HG03280 (cell line): Measurements from ENCODE around the gene PARVB.

Source experiments
- ATAC-seq: cut with Tn5 transposase; IDR thresholded peaks from one replicate; pipeline ENCODE4 v1.9.1; 2021; ENCODE audit warnings: mild to moderate bottlenecking, moderate library complexity; ENCODE audit not compliant: unreplicated experiment

PARVB gene

GRCh38 chr22:44211256-44211945, 187.3 kb downstream of the PARVB start:
- no peak for ATAC-seq

DNA sequence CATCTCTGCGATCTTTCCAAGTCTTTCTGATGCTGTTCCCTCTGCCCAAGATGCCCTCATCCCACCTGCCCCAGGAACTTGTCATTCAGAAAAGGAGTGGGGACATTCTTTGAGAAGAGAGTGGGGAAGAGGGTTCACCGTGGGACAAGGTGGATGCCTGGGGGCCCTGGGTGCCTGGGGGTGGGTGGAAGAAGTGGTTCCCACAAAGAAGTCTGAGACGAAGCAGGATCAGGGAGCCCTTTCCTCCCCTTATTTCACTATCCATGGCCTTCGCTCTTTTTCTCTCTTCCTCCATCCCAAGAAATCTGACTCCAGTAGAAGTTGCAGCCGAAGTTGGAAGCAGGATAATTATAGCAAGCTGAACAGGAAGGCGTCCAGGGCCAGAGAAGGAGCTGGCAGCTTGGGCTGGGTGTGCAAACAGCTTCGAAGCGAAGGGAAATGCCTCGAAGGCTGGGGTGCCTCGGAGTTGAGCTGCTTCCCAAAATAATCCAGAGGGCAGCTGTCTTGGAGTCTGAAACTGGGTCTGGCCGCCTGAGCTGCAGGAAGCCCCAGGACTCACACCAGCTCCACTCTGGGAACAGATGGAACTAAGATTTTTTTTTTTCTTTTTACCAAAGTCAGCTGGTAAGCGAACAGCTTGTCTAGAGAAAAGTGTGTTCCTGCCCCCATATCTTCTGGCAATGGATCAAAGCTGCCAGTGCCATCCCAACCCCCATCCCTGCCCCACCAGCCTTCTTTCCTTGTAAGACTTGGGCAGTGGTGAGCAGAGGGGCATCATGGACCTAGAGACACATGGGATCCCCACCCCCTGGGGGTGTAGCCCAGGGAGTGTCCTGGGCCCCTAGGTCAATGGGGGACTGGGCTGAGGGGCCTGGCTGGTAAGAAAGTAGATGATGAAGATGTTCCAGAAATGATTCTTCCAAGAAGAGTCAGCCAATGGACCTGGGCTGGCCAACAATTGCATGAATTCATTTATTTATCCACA, 188.1 kb downstream of the PARVB start:
- ATAC-seq = no peak

DNA sequence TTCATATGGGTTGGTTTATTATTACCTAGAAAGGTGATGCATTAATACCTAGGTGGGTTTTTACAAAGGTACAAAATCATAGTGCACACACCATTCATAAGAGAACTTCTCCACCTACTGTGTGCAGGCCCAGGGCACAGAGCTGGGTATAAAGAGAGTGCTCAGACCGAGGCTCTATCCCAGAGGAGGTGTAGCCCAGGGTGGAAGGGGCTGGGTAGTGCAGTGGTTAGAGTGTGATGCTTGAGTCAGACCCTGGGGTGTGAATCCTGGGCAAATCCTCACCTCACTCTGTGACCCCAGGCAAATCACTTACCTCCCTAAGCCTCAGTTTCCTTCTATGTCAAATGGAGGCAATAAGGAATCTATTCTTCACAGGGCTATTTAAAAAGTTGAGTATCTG, 188.8 kb downstream of the PARVB start:
- no peak for ATAC-seq

GRCh38 chr22:44213489-44214043, 189.5 kb downstream of the PARVB start:
- no peak for ATAC-seq

DNA sequence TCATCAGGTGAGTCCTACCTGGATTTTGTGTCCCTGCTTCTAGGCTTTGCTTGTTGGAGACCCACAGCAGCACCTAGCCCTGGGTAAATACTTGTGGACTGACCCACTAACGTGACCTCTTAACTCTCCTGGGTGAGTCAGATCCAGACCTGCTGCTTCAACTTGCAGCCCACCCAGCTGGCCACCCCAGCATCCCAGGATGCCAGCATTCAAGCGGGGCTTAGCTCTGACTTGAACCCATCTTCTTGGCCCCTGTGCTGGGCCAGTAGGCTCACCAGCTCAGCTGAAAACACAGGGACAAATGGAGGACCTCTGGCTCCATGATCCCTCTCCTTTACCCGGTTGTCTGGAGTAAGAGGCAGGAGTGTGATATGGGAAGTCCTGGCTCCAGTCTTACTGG, 190.1 kb downstream of the PARVB start:
- no peak for ATAC-seq

GRCh38 chr22:44214764-44215163, 190.7 kb downstream of the PARVB start:
- no peak for ATAC-seq

DNA sequence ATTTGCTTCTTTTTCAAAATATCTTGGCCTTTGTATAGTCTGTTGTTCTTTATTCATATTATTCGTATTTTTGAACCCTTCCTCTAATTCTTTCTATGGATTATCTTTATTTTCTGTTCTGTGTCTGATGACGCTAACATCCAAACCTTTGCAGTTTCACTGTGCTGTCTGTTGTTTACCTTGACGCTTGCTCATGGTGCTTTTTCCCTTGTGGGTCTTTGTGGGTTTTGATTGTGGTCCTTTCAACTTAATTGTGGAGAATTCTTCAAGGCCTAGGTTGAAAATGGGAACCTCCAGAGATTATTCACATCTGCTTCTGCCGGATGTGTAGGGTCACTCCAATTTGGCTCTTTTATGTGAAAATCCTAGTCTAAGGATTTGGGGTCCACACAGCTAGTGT, 191.2 kb downstream of the PARVB start:
- no peak for ATAC-seq

- no peak for ATAC-seq
Measured at GRCh38 chr22:44217346-44217745, 193.2 kb downstream of the PARVB start.

- ATAC-seq = no peak
Measured at GRCh38 chr22:44218071-44218470, 194.0 kb downstream of the PARVB start.

DNA sequence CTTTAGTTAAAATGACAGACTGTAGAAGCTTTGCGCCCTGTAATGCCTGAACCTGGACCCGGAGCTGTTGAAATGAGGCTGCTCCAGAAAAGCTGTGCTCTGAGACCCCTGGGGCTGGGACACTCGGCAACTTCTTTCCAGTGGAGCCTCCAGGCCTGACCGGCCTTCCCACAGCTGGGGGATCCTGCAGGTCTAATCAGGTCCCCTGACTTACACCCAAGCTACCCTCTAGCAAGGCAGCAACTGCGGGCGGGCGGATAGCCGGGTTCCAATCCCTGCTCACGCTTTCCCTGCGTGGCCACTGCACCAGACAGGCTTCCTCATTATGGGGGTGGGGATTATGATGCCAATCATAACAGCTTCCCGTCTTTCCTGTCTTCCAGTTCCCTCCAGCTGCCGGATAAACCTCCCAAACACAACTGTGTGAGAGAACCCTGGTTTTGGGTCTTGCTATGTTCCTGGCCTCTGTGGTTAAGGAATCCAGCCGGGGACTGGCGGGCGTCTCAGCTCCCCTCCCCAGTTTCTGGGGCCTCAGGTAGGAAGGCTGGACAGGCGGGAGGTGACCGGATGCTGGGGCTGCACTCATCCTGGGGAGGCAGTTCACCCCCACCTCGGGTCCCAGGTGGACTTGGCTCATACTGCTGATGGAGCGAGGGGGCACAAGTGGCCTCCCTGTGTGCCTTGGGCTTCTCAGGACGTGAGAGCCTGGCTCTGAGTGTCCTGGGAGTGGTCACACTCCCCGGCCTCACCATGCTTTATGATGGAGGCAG, 195.2 kb downstream of the PARVB start:
- ATAC-seq = no peak

GRCh38 chr22:44220727-44221680, 196.9 kb downstream of the PARVB start:
- no peak for ATAC-seq

DNA sequence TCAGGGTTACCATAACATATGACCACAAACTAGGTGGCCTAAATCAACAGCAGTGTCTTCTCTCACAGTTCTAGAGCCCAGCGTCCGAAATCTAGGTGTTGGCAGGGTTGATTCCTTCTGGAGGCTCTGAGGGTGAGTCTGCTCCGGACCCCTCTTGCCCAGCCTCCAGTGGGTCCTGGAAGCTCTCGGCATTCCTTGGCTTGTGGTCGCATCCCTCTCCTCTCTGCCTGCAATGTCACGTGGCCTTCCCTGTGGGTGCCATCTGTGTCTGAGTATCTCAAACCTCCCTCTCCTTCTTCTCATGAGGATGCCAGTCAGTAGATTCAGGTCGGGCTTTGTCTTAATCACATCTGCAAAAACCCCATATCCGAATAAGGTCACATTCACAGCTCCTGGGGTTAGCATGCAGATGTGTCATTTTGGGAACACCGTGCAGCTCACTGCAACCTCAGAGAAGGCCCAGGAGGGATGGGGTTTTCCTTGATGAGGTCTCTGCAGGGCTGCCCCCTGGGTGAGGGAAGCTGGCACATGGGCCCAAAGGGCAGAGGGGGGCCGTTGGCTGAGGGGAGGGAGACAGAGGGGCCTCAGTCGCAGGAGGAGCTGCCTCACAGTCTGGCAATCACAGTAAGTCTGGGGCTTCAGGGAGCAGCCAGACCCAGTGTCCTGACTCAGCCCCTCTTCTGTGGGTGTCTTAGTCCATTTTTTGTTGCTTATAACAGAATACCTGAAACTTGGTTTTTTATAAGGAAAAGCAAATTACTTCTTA, 197.8 kb downstream of the PARVB start:
- ATAC-seq = no peak
